ENCODE data around the gene HEXB.
"Not testable (repeated sequence)": the region's sequence is repeated elsewhere in the genome, so short reads cannot be mapped to it uniquely, and the experiment has no call there.

HEXB gene

GRCh38 chr5:74660140-74660539 is 24.9 kb upstream of the HEXB start:
- H3K36me3 ChIP-seq (ENCODE audit: control insufficient read depth, insufficient read depth, low read length, severe bottlenecking) = no peaks in the 10 kb centered on the region
- no peak for DNase-seq (ENCODE audit: low read depth)
- H3K9ac ChIP-seq (ENCODE audit: low read length) = no peak overlapping the region
- no peaks in the 10 kb centered on the region for H3K4me1 ChIP-seq (ENCODE audit: control insufficient read depth, insufficient read depth, low read length)
- no peaks in the 10 kb centered on the region for H3K27me3 ChIP-seq (replicated peaks; ENCODE audit: control insufficient read depth, insufficient read depth, low read length)
- no peak overlapping the region for H3K4me3 ChIP-seq (ENCODE audit: low read length)
- H3K9me3 ChIP-seq (ENCODE audit: control insufficient read depth, low read length) = no peaks in the 10 kb centered on the region

GRCh38 chr5:74660873-74661272 is 24.2 kb upstream of the HEXB start:
- H3K9me3 ChIP-seq (ENCODE audit: control insufficient read depth, low read length) = no peaks in the 10 kb centered on the region
- H3K27me3 ChIP-seq (replicated peaks; ENCODE audit: control insufficient read depth, insufficient read depth, low read length) = no peaks in the 10 kb centered on the region
- H3K4me3 ChIP-seq (ENCODE audit: low read length) = no peak overlapping the region
- no peaks in the 10 kb centered on the region for H3K36me3 ChIP-seq (ENCODE audit: control insufficient read depth, insufficient read depth, low read length, severe bottlenecking)
- no peak overlapping the region for H3K9ac ChIP-seq (ENCODE audit: low read length)
- no peak for DNase-seq (ENCODE audit: low read depth)
- no peaks in the 10 kb centered on the region for H3K4me1 ChIP-seq (ENCODE audit: control insufficient read depth, insufficient read depth, low read length)

- Histone ChIP-seq H3K9ac (ENCODE audit: low read length) (no peak overlapping the region), H3K36me3 (ENCODE audit: control insufficient read depth, insufficient read depth, low read length, severe bottlenecking) (no peaks in the 10 kb centered on the region), H3K4me1 (ENCODE audit: control insufficient read depth, insufficient read depth, low read length) (no peaks in the 10 kb centered on the region), H3K9me3 (ENCODE audit: control insufficient read depth, low read length) (no peaks in the 10 kb centered on the region), H3K4me3 (ENCODE audit: low read length) (no peak overlapping the region), H3K27me3 (replicated peaks; ENCODE audit: control insufficient read depth, insufficient read depth, low read length) (no peaks in the 10 kb centered on the region)
- DNase-seq (ENCODE audit: low read depth) = no peak
Measured at GRCh38 chr5:74664551-74664950, 20.5 kb upstream of the HEXB start.

- peak; percentile 47 for DNase-seq (ENCODE audit: low read depth)
- H3K9me3 ChIP-seq (ENCODE audit: control insufficient read depth, low read length) = no peaks in the 10 kb centered on the region
- H3K27me3 ChIP-seq (replicated peaks; ENCODE audit: control insufficient read depth, insufficient read depth, low read length) = no peaks in the 10 kb centered on the region
- no peak overlapping the region for H3K9ac ChIP-seq (ENCODE audit: low read length)
- H3K4me1 ChIP-seq (ENCODE audit: control insufficient read depth, insufficient read depth, low read length) = no peaks in the 10 kb centered on the region
- no peak overlapping the region for H3K4me3 ChIP-seq (ENCODE audit: low read length)
- no peaks in the 10 kb centered on the region for H3K36me3 ChIP-seq (ENCODE audit: control insufficient read depth, insufficient read depth, low read length, severe bottlenecking)
Measured at GRCh38 chr5:74665273-74665672, 19.8 kb upstream of the HEXB start.

GRCh38 chr5:74665816-74666215 is 19.2 kb upstream of the HEXB start:
- Histone ChIP-seq H3K4me1 (ENCODE audit: control insufficient read depth, insufficient read depth, low read length) (no peaks in the 10 kb centered on the region), H3K9ac (ENCODE audit: low read length) (no peak overlapping the region), H3K27me3 (replicated peaks; ENCODE audit: control insufficient read depth, insufficient read depth, low read length) (no peaks in the 10 kb centered on the region), H3K36me3 (ENCODE audit: control insufficient read depth, insufficient read depth, low read length, severe bottlenecking) (no peaks in the 10 kb centered on the region), H3K4me3 (ENCODE audit: low read length) (no peak overlapping the region), H3K9me3 (ENCODE audit: control insufficient read depth, low read length) (no peaks in the 10 kb centered on the region)
- no peak for DNase-seq (ENCODE audit: low read depth)

- Histone ChIP-seq H3K9me3 (ENCODE audit: control insufficient read depth, low read length) (no peaks in the 10 kb centered on the region), H3K36me3 (ENCODE audit: control insufficient read depth, insufficient read depth, low read length, severe bottlenecking) (no peaks in the 10 kb centered on the region), H3K4me3 (ENCODE audit: low read length) (no peak overlapping the region), H3K27me3 (replicated peaks; ENCODE audit: control insufficient read depth, insufficient read depth, low read length) (peaks cover 5% of the 10 kb centered on the region), H3K4me1 (ENCODE audit: control insufficient read depth, insufficient read depth, low read length) (no peaks in the 10 kb centered on the region), H3K9ac (ENCODE audit: low read length) (no peak overlapping the region)
- DNase-seq (ENCODE audit: low read depth) = peak; percentile 40
Measured at GRCh38 chr5:74667396-74667795, 17.6 kb upstream of the HEXB start.

- H3K4me1 ChIP-seq (ENCODE audit: control insufficient read depth, insufficient read depth, low read length) = peaks cover 15% of the 10 kb centered on the region
- no peaks in the 10 kb centered on the region for H3K9me3 ChIP-seq (ENCODE audit: control insufficient read depth, low read length)
- DNase-seq (ENCODE audit: low read depth) = no peak
- H3K27me3 ChIP-seq (replicated peaks; ENCODE audit: control insufficient read depth, insufficient read depth, low read length) = peaks cover 5% of the 10 kb centered on the region
- no peak overlapping the region for H3K4me3 ChIP-seq (ENCODE audit: low read length)
- no peak overlapping the region for H3K9ac ChIP-seq (ENCODE audit: low read length)
- H3K36me3 ChIP-seq (ENCODE audit: control insufficient read depth, insufficient read depth, low read length, severe bottlenecking) = no peaks in the 10 kb centered on the region
Measured at GRCh38 chr5:74669821-74670220, 15.2 kb upstream of the HEXB start.

GRCh38 chr5:74670396-74671038 is 14.5 kb upstream of the HEXB start:
- H3K4me1 ChIP-seq (ENCODE audit: control insufficient read depth, insufficient read depth, low read length) = peaks cover 15% of the 10 kb centered on the region
- H3K9ac ChIP-seq (ENCODE audit: low read length) = no peak overlapping the region
- H3K4me3 ChIP-seq (ENCODE audit: low read length) = no peak overlapping the region
- no peak for DNase-seq (ENCODE audit: low read depth)
- no peaks in the 10 kb centered on the region for H3K9me3 ChIP-seq (ENCODE audit: control insufficient read depth, low read length)
- H3K36me3 ChIP-seq (ENCODE audit: control insufficient read depth, insufficient read depth, low read length, severe bottlenecking) = no peaks in the 10 kb centered on the region
- H3K27me3 ChIP-seq (replicated peaks; ENCODE audit: control insufficient read depth, insufficient read depth, low read length) = peaks cover 5% of the 10 kb centered on the region

GRCh38 chr5:74672215-74672877 is 12.7 kb upstream of the HEXB start:
- no peak overlapping the region for H3K9ac ChIP-seq (ENCODE audit: low read length)
- H3K9me3 ChIP-seq (ENCODE audit: control insufficient read depth, low read length) = no peaks in the 10 kb centered on the region
- H3K4me1 ChIP-seq (ENCODE audit: control insufficient read depth, insufficient read depth, low read length) = peaks cover 17% of the 10 kb centered on the region
- H3K36me3 ChIP-seq (ENCODE audit: control insufficient read depth, insufficient read depth, low read length, severe bottlenecking) = no peaks in the 10 kb centered on the region
- H3K27me3 ChIP-seq (replicated peaks; ENCODE audit: control insufficient read depth, insufficient read depth, low read length) = peaks cover 5% of the 10 kb centered on the region
- no peak overlapping the region for H3K4me3 ChIP-seq (ENCODE audit: low read length)
- no peak for DNase-seq (ENCODE audit: low read depth)

- no peaks in the 10 kb centered on the region for H3K9me3 ChIP-seq (ENCODE audit: control insufficient read depth, low read length)
- H3K9ac ChIP-seq (ENCODE audit: low read length) = peak overlapping the region; percentile 64
- H3K36me3 ChIP-seq (ENCODE audit: control insufficient read depth, insufficient read depth, low read length, severe bottlenecking) = no peaks in the 10 kb centered on the region
- peak overlapping the region; percentile 78 for H3K4me3 ChIP-seq (ENCODE audit: low read length)
- H3K4me1 ChIP-seq (ENCODE audit: control insufficient read depth, insufficient read depth, low read length) = peaks cover 17% of the 10 kb centered on the region
- DNase-seq (ENCODE audit: low read depth) = peak; percentile 78
- peaks cover 5% of the 10 kb centered on the region for H3K27me3 ChIP-seq (replicated peaks; ENCODE audit: control insufficient read depth, insufficient read depth, low read length)
Measured at GRCh38 chr5:74673011-74673790, 11.8 kb upstream of the HEXB start.

- not testable (repeated sequence) for H3K27me3 ChIP-seq (replicated peaks; ENCODE audit: control insufficient read depth, insufficient read depth, low read length); H3K9me3 ChIP-seq (ENCODE audit: control insufficient read depth, low read length); H3K9ac ChIP-seq (ENCODE audit: low read length); DNase-seq (ENCODE audit: low read depth); H3K4me3 ChIP-seq (ENCODE audit: low read length); H3K36me3 ChIP-seq (ENCODE audit: control insufficient read depth, insufficient read depth, low read length, severe bottlenecking)
- H3K4me1 ChIP-seq (ENCODE audit: control insufficient read depth, insufficient read depth, low read length) = peaks cover 17% of the 10 kb centered on the region
Measured at GRCh38 chr5:74676466-74676865, 8.6 kb upstream of the HEXB start.

Measured in adipocyte (in vitro differentiated cells).